Activated CD4-positive, alpha-beta memory T cell treated with anti-CD3 and anti-CD28 coated beads, Interleukin-2, amount 10 ng/mL, durations not matched to agents 7 days and 5 days (primary cell): ENCODE measurements around the gene STARD13. TPM values are rescaled to one million over a fixed set of nuclear protein-coding genes. Genes with fewer than 3 reads are reported as not detected.

Source experiments
- CTCF ChIA-PET: fragments of 350-600 bp; sonication (Branson Sonifier 250); formaldehyde crosslinking; loops from one replicate; lab custom pipeline; 2021; ENCODE audit warnings: antibody characterized with exemption, inconsistent platforms; lab: Charles Lee
- POLR2A ChIA-PET: fragments of 350-600 bp; sonication (Branson Sonifier 250); formaldehyde crosslinking; loops from one replicate; lab custom pipeline; 2021; ENCODE audit warnings: antibody characterized with exemption; lab: Charles Lee
- DNase-seq: peaks from one replicate; pipeline ENCODE4 v3.0.0-alpha.2; 2020
- H3K27ac Mint-ChIP-seq: one replicate; pipeline ENCODE4 v1.8.0; 2021; ENCODE audit warnings: mild to moderate bottlenecking, mixed read lengths
- H3K27me3 Mint-ChIP-seq: one replicate; pipeline ENCODE4 v1.8.0; 2021; ENCODE audit warnings: mixed read lengths
- H3K36me3 Mint-ChIP-seq: one replicate; pipeline ENCODE4 v1.8.0; 2021; ENCODE audit warnings: low read depth, mixed read lengths
- H3K4me1 Mint-ChIP-seq: one replicate; pipeline ENCODE4 v1.8.0; 2021; ENCODE audit warnings: mixed read lengths
- H3K4me3 Mint-ChIP-seq: one replicate; pipeline ENCODE4 v1.8.0; 2021; ENCODE audit warnings: mild to moderate bottlenecking, mixed read lengths
- H3K9me3 Mint-ChIP-seq: one replicate; pipeline ENCODE4 v1.8.0; 2021; ENCODE audit warnings: mixed read lengths
- total RNA-seq, 2 experiments: library from RNA; stranded (reverse); gene quantifications; one replicate each; pipeline ENCODE4 v1.2.3, GENCODE V29; 2021

STARD13 gene
- total RNA-seq, 2 experiments from 2014 or later: 0.15 to 0.20 TPM

DNA sequence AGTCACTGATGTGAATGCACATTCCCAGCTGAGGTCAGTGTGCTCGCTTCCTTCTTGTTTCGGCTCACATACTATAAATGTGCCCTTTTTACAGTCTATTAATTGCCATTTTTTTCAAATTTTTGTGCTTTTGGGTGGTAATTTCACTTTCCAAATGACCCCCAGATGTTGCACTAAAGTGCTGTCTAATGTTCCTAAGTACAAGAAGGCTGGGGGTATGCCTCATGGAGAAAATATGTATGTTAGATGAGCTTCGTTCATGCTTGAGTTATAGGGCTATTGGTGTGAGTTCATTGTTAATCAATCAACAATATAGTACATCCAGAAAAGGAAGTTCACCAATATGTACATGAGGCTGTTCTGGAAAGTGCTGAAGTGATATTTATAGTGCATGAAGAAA is 184.7 kb downstream of the STARD13 start:
- DNase-seq: no peak
- H3K27me3 Mint-ChIP-seq: peaks cover 13% of the 10 kb centered on the region
- ChIA-PET CTCF (no interaction called here), POLR2A (no interaction called here)
- H3K36me3 Mint-ChIP-seq: peaks cover 3% of the 10 kb centered on the region
- H3K4me1 Mint-ChIP-seq: no peaks in the 10 kb centered on the region
- H3K27ac Mint-ChIP-seq: no peak overlapping the region
- no peak overlapping the region for H3K4me3 Mint-ChIP-seq
- H3K9me3 Mint-ChIP-seq: peaks cover 2% of the 10 kb centered on the region

- Mint-ChIP-seq H3K36me3 (peaks cover 3% of the 10 kb centered on the region), H3K4me3 (no peak overlapping the region), H3K9me3 (peaks cover 2% of the 10 kb centered on the region), H3K27ac (no peak overlapping the region), H3K4me1 (no peaks in the 10 kb centered on the region), H3K27me3 (peaks cover 16% of the 10 kb centered on the region)
- POLR2A ChIA-PET: no interaction called here
- no peak for DNase-seq
- CTCF ChIA-PET: no interaction called here
Measured at GRCh38 chr13:33099860-33100259, 185.7 kb downstream of the STARD13 start.

- no peak overlapping the region for H3K4me3 Mint-ChIP-seq
- ChIA-PET CTCF (no interaction called here), POLR2A (no interaction called here)
- H3K9me3 Mint-ChIP-seq: peaks cover 4% of the 10 kb centered on the region
- no peak for DNase-seq
- peaks cover 3% of the 10 kb centered on the region for H3K36me3 Mint-ChIP-seq
- peaks cover 16% of the 10 kb centered on the region for H3K27me3 Mint-ChIP-seq
- H3K27ac Mint-ChIP-seq: no peak overlapping the region
- no peaks in the 10 kb centered on the region for H3K4me1 Mint-ChIP-seq
Measured at GRCh38 chr13:33096886-33097605, 188.5 kb downstream of the STARD13 start.

DNA sequence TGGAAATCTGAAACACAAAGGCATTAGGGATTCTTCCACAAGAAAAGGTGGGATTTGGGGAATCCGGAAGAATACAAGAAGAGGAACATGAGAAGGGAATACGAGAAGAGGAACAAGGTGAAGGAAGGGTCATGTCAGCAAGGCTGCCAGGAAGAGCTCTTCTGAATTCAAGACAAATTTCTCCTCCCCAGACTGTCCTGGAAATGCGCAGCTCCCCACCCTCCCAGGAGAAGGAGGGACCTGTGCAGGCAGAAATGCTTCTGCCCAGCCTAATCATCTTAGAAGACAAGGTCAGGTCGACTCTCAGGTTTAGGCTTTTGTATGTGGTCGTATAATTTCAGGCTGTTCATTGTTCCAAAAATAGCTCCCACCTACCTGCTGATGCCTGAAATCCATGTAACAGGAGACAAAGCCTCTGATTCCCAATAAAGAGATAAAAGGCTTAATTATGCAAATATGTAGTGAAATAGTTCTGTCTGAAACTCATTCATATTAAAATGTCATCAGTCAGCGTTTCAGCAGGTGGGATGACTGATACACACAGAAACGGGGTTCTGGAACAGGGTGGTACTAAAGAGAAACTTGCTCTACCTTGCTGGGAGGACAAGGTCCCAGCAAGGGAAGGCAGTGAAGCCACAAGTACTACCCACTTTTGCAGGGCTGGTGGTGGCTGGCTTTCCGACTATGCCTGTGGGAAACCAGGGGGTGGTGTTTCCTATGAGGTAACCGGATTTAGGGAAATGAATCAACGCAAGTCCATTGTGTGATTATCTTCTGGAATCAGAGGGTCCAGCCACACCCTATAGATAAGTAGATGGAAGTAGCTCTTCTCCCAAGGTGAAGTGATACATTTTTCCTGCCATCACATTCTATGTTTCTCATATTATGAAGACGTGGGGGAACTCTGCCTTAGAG is 193.2 kb downstream of the STARD13 start:
- H3K36me3 Mint-ChIP-seq: peaks cover 3% of the 10 kb centered on the region
- H3K4me1 Mint-ChIP-seq: no peaks in the 10 kb centered on the region
- H3K9me3 Mint-ChIP-seq: peaks cover 4% of the 10 kb centered on the region
- H3K27me3 Mint-ChIP-seq: peaks cover 12% of the 10 kb centered on the region
- no peak for DNase-seq
- H3K27ac Mint-ChIP-seq: no peak overlapping the region
- CTCF ChIA-PET: no interaction called here
- H3K4me3 Mint-ChIP-seq: no peak overlapping the region
- POLR2A ChIA-PET: no interaction called here

DNA sequence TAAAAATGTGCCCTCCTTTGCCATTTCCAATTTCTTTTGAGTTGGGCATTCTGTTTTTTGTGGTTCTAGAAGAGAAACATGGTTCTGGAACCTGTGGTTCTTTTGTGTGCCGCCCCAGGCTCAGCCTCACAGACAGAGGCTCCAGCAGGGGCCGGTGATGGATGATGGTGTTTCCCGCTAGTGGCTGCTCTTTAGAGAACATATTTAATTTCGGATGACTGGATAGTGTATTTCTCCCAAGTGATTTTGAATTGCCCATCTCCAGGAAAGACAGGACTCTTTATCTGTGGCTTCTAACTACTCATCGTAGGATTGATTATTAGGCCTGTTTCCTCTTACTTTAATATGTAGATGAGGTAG is 194.2 kb downstream of the STARD13 start:
- POLR2A ChIA-PET: no interaction called here
- Mint-ChIP-seq H3K27ac (no peak overlapping the region), H3K4me3 (no peak overlapping the region), H3K36me3 (no peaks in the 10 kb centered on the region), H3K4me1 (peaks cover 5% of the 10 kb centered on the region), H3K9me3 (peaks cover 2% of the 10 kb centered on the region), H3K27me3 (peaks cover 11% of the 10 kb centered on the region)
- CTCF ChIA-PET: no interaction called here
- DNase-seq: no peak

- CTCF ChIA-PET: no interaction called here
Measured at GRCh38 chr13:33090755-33091414, 194.7 kb downstream of the STARD13 start.

DNA sequence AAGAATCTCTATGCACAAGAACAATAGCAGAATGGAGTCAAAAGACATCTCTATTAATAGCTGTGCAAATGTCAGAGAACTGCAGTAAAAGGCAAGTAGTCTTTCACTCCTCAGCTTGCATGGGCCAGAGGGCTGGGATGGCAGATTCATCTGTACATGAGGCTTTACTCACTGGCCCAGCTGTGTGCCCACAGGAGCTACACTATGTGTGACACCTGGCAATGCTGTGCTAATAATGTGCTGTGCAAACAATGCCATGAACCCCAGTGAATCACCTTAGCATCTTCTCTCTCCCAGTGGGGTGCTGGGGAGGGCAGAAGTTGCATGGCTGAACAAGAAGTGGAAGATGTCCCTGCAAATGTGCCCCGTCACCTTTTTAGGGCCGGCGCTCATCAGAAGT is 196.2 kb downstream of the STARD13 start:
- H3K9me3 Mint-ChIP-seq: peaks cover 2% of the 10 kb centered on the region
- ChIA-PET CTCF (no interaction called here), POLR2A (no interaction called here)
- no peak for DNase-seq
- no peaks in the 10 kb centered on the region for H3K36me3 Mint-ChIP-seq
- H3K27ac Mint-ChIP-seq: no peak overlapping the region
- H3K4me1 Mint-ChIP-seq: peaks cover 10% of the 10 kb centered on the region
- peaks cover 14% of the 10 kb centered on the region for H3K27me3 Mint-ChIP-seq
- H3K4me3 Mint-ChIP-seq: no peak overlapping the region

More at GRCh38 chr13:33090755-33091414, 194.7 kb downstream of the STARD13 start:
- Mint-ChIP-seq H3K27me3 (peaks cover 12% of the 10 kb centered on the region), H3K36me3 (no peaks in the 10 kb centered on the region), H3K4me3 (no peak overlapping the region), H3K27ac (no peak overlapping the region), H3K9me3 (peaks cover 2% of the 10 kb centered on the region), H3K4me1 (peaks cover 10% of the 10 kb centered on the region)
- POLR2A ChIA-PET: no interaction called here
- DNase-seq: no peak

- CTCF ChIA-PET: no interaction called here
- peaks cover 14% of the 10 kb centered on the region for H3K27me3 Mint-ChIP-seq
- no peak overlapping the region for H3K27ac Mint-ChIP-seq
- POLR2A ChIA-PET: no interaction called here
- H3K9me3 Mint-ChIP-seq: no peaks in the 10 kb centered on the region
- peaks cover 10% of the 10 kb centered on the region for H3K4me1 Mint-ChIP-seq
- H3K4me3 Mint-ChIP-seq: no peak overlapping the region
- no peaks in the 10 kb centered on the region for H3K36me3 Mint-ChIP-seq
- no peak for DNase-seq
Measured at GRCh38 chr13:33087790-33088189, 197.8 kb downstream of the STARD13 start.

DNA sequence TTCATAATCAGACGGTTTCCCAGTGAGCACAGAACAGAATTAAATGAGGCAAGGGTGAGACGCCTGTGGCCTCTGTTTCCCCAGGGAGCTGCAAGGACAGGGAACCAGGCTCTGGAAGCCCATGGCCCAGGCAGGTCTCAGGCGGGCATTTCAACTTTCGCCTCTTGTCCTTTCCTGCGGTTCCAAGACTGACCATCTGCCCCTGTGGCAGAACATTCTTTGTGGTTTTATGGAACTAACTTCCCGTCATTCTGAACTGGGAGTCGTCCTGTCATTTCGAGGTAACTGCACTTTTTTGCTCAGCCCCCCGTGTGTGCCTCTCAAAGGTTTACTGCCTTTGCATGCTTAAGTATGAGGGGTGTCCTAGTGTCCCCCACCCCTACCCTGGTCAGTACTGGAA is 198.5 kb downstream of the STARD13 start:
- Mint-ChIP-seq H3K9me3 (no peaks in the 10 kb centered on the region), H3K4me3 (no peak overlapping the region), H3K27me3 (peaks cover 14% of the 10 kb centered on the region), H3K36me3 (no peaks in the 10 kb centered on the region), H3K27ac (no peak overlapping the region), H3K4me1 (peaks cover 10% of the 10 kb centered on the region)
- ChIA-PET POLR2A (no interaction called here), CTCF (no interaction called here)
- no peak for DNase-seq

DNA sequence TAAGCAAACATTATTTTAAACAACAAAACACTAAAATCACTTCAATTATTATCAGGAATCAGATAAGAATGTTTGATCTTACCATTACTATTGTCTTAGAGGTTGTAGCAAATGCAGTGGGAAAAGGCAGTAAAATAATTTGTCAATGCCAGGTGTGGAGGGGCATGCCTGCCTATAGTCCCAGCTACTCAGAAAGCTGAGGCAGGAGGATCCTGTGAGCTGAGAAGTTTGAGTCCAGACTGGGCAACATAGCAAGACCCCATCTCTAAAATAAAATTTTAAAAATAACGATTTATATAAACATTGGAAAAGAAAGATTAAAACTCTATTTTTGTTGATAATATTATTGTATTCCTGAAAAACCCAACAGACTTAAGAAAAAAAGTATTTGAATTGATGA is 202.5 kb downstream of the STARD13 start:
- ChIA-PET CTCF (no interaction called here), POLR2A (no interaction called here)
- Mint-ChIP-seq H3K36me3 (no peaks in the 10 kb centered on the region), H3K27ac (no peak overlapping the region), H3K4me1 (peaks cover 10% of the 10 kb centered on the region), H3K4me3 (no peak overlapping the region), H3K27me3 (peaks cover 33% of the 10 kb centered on the region), H3K9me3 (no peaks in the 10 kb centered on the region)
- DNase-seq: no peak

- no peak for DNase-seq
Measured at GRCh38 chr13:33081666-33082065, 203.9 kb downstream of the STARD13 start.

GRCh38 chr13:33080972-33081590 is 204.5 kb downstream of the STARD13 start:
- H3K4me1 Mint-ChIP-seq: peaks cover 2% of the 10 kb centered on the region
- peaks cover 26% of the 10 kb centered on the region for H3K27me3 Mint-ChIP-seq

More at GRCh38 chr13:33081666-33082065, 203.9 kb downstream of the STARD13 start:
- Mint-ChIP-seq H3K9me3 (no peaks in the 10 kb centered on the region), H3K4me3 (no peak overlapping the region), H3K27ac (no peak overlapping the region), H3K4me1 (peaks cover 8% of the 10 kb centered on the region), H3K27me3 (peaks cover 27% of the 10 kb centered on the region), H3K36me3 (no peaks in the 10 kb centered on the region)
- POLR2A ChIA-PET: no interaction called here
- CTCF ChIA-PET: no interaction called here

DNA sequence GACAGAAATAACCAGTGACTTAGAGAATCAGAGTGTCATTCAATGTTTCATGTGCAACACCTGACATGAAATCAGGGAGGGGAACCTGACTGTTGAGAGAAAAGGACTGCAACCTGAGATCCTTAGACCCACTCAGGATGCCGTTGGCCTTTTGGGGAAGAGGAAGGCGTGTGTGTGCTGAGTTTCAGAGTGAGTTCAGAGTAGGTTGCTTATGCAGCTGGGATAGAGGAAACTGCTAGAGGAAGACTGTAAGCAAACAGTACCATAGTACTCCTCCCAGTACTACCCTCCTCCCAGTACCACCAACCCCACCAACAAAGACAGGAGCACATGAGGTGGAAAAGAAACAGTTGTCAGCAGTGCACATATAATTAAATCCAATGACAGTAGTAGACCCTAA is 205.6 kb downstream of the STARD13 start:
- no peak overlapping the region for H3K4me3 Mint-ChIP-seq
- no peaks in the 10 kb centered on the region for H3K36me3 Mint-ChIP-seq
- no peak overlapping the region for H3K27ac Mint-ChIP-seq
- H3K9me3 Mint-ChIP-seq: no peaks in the 10 kb centered on the region
- DNase-seq: no peak
- POLR2A ChIA-PET: no interaction called here
- H3K4me1 Mint-ChIP-seq: no peaks in the 10 kb centered on the region
- CTCF ChIA-PET: no interaction called here
- peaks cover 20% of the 10 kb centered on the region for H3K27me3 Mint-ChIP-seq

More at GRCh38 chr13:33080972-33081590, 204.5 kb downstream of the STARD13 start:
- Mint-ChIP-seq H3K27ac (no peak overlapping the region), H3K9me3 (no peaks in the 10 kb centered on the region), H3K4me3 (no peak overlapping the region), H3K36me3 (no peaks in the 10 kb centered on the region)
- CTCF ChIA-PET: no interaction called here
- POLR2A ChIA-PET: no interaction called here
- DNase-seq: no peak
